ENCODE results near the gene EFR3B. TPM values are rescaled to one million over a fixed set of nuclear protein-coding genes. Genes with fewer than 3 reads are reported as not detected.

EFR3B gene
- total and polyA plus RNA-seq, 10 of the 15 experiments (the other 5 are each of a cell fraction or from before 2014, with no cell fraction given) = 0.12 to 3.9 (median 1.8) TPM

DNA sequence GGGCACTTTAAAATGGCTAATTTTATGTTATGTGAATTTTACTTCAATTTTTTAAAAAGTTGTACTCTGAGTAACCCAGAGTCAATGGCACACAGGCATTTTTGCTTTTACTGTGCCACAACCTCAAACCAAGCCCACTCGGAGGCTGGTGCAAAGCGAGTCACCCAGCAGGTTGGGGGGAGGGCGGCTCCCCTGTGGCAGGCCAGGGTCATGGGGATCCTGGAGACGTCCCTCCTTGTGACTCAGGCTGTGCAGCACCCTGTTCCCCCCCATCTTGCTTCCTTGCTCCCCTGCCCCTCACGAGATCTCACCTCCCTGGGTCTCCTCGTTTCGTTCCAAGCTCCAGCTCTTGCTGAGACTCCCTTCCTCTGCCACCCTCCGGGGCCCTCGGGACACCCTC lies 67.9 kb downstream of the EFR3B start (continued):
- TF ChIP-seq CHD4 (IDR thresholded peaks at IDR 0.05) = no peak
- TF ChIP-seq KAT2A (conservative IDR thresholded peaks at IDR 0.05; ENCODE audit: control insufficient read depth, low read depth, low read length) = no peak
- TF ChIP-seq ZNF207 (IDR thresholded peaks at IDR 0.05; ENCODE audit: borderline replicate concordance) = no peak

DNA sequence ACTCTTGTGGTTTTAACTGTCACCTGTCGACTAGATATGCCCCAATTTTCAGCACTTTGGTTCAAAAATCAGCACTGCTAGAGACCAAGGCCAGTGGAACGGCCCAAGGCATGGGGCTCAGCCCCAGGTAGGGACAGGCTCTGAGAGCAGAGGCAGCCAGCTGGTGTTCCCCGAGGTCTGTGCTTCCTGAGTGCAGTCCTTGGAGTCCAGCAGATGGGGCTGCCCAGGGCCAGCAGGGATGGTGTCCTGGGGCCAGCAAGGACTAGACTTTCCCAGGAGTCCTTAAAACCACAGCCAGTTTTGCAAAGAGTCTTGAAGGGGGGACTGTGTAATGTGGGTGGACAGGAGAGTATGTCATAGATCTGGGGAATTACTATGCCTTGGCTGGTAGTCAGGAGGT lies 70.2 kb downstream of the EFR3B start:
- intact Hi-C loops (cut with micrococcal nuclease; ENCODE audit: unreplicated experiment) (no loop called here), in situ Hi-C loops (cut with MboI) (no loop called here)
- no peaks in the 10 kb centered on the region for H3K4me1 ChIP-seq (ENCODE audit: control insufficient read depth, insufficient read depth, low read length)
- no TSS peak for BruUV-seq (replicated peaks)
- H3K9me3 ChIP-seq (replicated peaks; ENCODE audit: control insufficient read depth, insufficient read depth, low read length) = no peaks in the 10 kb centered on the region
- H3K27me3 ChIP-seq (replicated peaks in 1 of 2; ENCODE audit: control insufficient read depth in 2 of 2, insufficient read depth in 2 of 2, low read length in 1 of 2) = no peaks in the 10 kb centered on the region; a peak in 1 of 4 replicates
- H2AFZ ChIP-seq (ENCODE audit: control insufficient read depth, low read depth, low read length) = no peak overlapping the region
- no peak overlapping the region for H3K9ac ChIP-seq (ENCODE audit: control insufficient read depth, insufficient read depth, low read length)
- ChIA-PET SMC1A (ENCODE audit: uncharacterized antibody, unreplicated experiment) (no interaction called here), POLR2A (no interaction called here), RAD21 (ENCODE audit: unreplicated experiment) (no interaction called here), CTCF (no interaction called here)
- no peaks in the 10 kb centered on the region for H4K20me1 ChIP-seq (ENCODE audit: control insufficient read depth, insufficient read depth)
- WGBS (ENCODE audit: insufficient coverage, insufficient replicate concordance, low lambda C conversion rate, missing lambda C conversion rate) = 2% methylated on average over 3 of the region's 3 CpGs
- TF ChIP-seq CHD2 (IDR thresholded peaks at IDR 0.05; ENCODE audit: borderline replicate concordance, low read depth, low read length) (no peak), HDAC6 (IDR thresholded peaks at IDR 0.05; ENCODE audit: unreplicated experiment) (no peak), GABPA (IDR thresholded peaks at IDR 0.05; ENCODE audit: low read depth) (no peak), RUNX3 (IDR thresholded peaks at IDR 0.05; ENCODE audit: low read length) (no peak), CBX3 (IDR thresholded peaks at IDR 0.05; ENCODE audit: borderline replicate concordance, low read depth) (no peak), MEF2B (IDR thresholded peaks at IDR 0.05; ENCODE audit: partially characterized antibody, poor library complexity, severe bottlenecking) (no peak)
- H3K4me3 ChIP-seq = no peak overlapping the region
- no peaks in the 10 kb centered on the region for H3K79me2 ChIP-seq (ENCODE audit: control insufficient read depth, insufficient read depth, low read length)
- no peaks in the 10 kb centered on the region for H3K36me3 ChIP-seq (ENCODE audit: control insufficient read depth in 2 of 2, insufficient read depth in 2 of 2, low read length in 1 of 2)
- FAIRE-seq (no peak), ATAC-seq (no peak), DNase-seq (ENCODE audit: low read depth, low spot score) (no peak)
- H3K27ac ChIP-seq (ENCODE audit: control insufficient read depth, insufficient read depth) = no peak overlapping the region
- H3K4me2 ChIP-seq (ENCODE audit: control insufficient read depth, insufficient read depth) = no peak overlapping the region
